GM10266 (cell line): Measurements from ENCODE around the gene BBS2.

ENCODE experiments used
- DNase-seq: peaks from one replicate; pipeline ENCODE4 v3.0.0; 2012; ENCODE audit errors: extremely low spot score
- TF ChIP-seq, protein P1 (sequence below): IDR thresholded peaks from 2 replicates; pipeline ENCODE4 v1.5.1; 2012; ENCODE audit warnings: mild to moderate bottlenecking, low read depth; ENCODE audit not compliant: control insufficient read depth, insufficient read depth; ENCODE audit errors: missing control alignments

Gene BBS2

DNA sequence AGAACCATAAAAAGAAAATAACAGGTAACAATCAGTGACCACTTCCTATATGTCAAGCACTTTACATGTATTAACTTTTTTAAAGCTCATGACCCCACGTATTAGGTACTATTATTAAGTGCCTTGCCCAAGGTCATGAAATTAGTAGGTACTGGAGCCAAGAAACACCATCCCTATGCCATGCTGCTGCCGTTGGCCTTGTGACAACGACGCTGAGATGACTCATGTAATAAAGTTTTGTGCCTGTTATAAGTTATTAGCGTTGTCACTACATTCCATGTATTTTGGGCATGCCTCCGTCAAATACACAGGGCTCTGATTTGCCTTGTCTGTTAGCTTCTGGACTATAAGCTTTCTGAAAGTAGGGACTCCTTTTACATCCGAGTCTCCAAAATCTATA is 1.4 kb downstream of the BBS2 start:
- DNase-seq = no peak
- TF ChIP-seq, protein P1, sequence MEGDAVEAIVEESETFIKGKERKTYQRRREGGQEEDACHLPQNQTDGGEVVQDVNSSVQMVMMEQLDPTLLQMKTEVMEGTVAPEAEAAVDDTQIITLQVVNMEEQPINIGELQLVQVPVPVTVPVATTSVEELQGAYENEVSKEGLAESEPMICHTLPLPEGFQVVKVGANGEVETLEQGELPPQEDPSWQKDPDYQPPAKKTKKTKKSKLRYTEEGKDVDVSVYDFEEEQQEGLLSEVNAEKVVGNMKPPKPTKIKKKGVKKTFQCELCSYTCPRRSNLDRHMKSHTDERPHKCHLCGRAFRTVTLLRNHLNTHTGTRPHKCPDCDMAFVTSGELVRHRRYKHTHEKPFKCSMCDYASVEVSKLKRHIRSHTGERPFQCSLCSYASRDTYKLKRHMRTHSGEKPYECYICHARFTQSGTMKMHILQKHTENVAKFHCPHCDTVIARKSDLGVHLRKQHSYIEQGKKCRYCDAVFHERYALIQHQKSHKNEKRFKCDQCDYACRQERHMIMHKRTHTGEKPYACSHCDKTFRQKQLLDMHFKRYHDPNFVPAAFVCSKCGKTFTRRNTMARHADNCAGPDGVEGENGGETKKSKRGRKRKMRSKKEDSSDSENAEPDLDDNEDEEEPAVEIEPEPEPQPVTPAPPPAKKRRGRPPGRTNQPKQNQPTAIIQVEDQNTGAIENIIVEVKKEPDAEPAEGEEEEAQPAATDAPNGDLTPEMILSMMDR = no peak

DNA sequence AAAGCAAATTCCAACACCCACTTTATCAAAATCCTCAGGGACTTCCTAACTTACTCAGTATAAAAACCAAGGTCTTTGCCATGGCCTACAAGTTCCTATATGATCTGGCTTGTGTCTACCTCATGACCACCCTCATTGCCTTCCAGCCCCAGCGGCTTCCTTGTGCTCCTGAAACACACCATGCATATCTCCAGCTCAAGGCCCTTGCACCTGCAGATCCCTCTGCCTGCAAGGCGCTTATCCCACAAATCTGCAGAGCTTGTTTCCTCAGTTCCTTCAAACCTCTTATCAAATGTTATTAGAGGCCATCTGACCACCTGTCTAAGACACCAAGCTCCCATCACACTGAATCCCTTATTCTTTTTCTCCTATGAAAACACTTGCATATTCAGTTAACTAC is 2.6 kb downstream of the BBS2 start:
- TF ChIP-seq, protein P1 = no peak
- DNase-seq = no peak

DNA sequence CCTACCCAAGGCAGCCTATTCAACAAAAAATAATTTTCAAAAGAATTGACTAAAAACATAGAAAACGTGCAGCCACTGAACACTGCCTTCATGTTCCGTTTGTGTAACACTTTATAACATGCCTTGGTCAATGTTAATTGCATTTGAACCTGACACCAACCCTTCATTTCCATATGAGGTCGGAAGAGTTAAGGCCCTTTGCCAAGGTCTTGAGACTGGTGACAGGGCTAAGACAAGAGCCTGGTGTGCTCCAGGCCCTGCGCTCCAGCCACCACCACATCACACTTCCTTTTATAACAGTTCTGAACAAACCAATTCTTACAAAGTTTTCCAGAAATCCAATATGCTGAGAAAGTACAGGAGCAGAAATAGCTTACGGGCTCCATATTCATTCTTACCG is 4.2 kb downstream of the BBS2 start:
- no peak for DNase-seq
- TF ChIP-seq, protein P1 = no peak

DNA sequence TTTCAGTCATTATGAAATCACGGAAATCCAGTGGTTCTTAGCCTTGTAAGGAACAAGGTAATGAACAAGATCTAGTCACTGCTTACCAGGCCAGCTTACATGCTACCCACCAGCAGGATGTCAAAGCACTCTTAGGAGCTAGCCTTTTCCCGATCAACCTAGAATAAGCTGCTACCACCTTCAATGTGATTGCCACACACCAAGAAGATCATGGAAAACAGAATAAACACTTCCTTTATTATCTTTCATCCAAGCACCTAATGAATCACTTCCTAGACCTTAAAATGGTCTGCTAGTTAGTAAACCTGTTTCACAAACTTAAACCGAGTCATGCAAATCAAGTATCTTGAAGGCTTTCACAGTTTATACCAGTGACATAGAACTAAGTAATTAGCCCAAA is 5.0 kb downstream of the BBS2 start:
- TF ChIP-seq, protein P1 = no peak
- no peak for DNase-seq

DNA sequence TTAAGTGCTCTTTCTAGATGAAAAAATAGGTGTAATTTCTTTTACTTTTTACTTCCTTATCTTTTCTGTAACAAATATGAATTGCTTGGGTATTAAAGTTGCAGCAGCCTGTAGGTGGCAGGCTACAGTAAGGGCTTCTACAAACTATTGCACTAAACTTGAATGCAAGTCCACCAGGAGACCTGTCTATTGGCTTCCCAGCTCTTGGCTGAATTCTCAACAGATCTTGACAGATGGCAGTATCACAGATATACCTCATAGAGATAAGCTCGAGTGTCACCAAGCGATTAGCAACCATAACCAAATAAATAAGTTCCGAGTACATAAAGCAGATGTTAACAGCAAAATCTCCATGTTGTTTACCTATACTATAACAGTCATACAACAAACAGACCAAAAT is 5.9 kb downstream of the BBS2 start:
- peak; percentile 36 for DNase-seq
- TF ChIP-seq, protein P1 = peak; percentile 62

DNA sequence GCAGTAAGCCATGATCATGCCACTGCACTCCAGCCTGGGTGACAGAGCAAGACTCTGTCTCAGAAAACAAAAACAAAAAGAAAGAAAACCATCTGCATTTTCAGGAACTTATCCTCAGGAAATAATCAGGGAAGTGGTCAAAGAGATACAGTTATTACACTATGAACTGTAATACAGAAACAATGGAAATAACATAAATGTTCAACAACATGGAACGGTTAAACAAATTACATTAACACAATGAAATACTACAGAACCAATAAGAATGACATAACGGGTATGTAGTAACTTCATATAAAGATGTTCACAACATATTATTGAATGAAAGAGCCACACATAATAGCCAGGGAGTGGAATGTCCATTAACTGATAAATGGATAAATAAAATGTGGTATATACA is 6.7 kb downstream of the BBS2 start:
- TF ChIP-seq, protein P1 = no peak

DNA sequence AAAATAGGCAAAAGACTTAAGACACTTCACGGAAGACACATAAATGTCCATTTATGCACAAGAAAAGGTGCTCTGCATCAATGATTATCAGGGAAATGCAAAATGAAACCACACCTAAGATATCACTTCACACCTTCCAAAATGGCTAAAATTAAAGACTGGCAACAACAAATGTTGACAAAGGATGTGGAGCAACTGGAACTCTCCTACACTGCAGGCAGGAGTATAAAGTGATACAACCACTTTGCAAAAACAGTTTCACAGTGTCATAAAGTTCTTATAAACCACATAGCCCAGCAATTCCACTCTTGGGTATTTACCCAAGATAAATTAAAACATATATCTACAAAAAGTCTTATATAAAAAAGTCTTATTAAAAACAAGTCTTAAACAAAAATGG is 7.8 kb downstream of the BBS2 start:
- TF ChIP-seq, protein P1 = no peak
- DNase-seq = no peak

More for the DNA sequence above, 6.7 kb downstream of the BBS2 start:
- DNase-seq = no peak
